HepG2 (cell line): Measurements from ENCODE around the gene NMU. TPM values are rescaled to one million over a fixed set of nuclear protein-coding genes. Genes with fewer than 3 reads are reported as not detected.

ENCODE experiments used
- ATAC-seq: fragments of 200-7000 bp; cut with Tn5 transposase; 3 replicates; pipeline ENCODE4 v1.9.1; 2020; ENCODE audit warnings: mild to moderate bottlenecking, moderate library complexity
- BruUV-seq: library from RNA; stranded (reverse); fragments of 400-500 nt; replicated peaks from 2 replicates; lab custom pipeline; 2021; lab: Mats Ljungman, UMichigan
- CTCF ChIA-PET: fragments of 300-600 bp; formaldehyde crosslinking; extraction: SDS; loops from one replicate; lab custom pipeline; 2021; ENCODE audit warnings: low total read pairs, inconsistent platforms, low intra/inter-chr PET ratio; lab: Yijun Ruan, JAX
- POLR2A ChIA-PET: fragments of 350-600 bp; sonication (Branson Sonifier 250); formaldehyde crosslinking; loops from one replicate; lab custom pipeline; 2020; ENCODE audit warnings: antibody characterized with exemption, inconsistent platforms; lab: Yijun Ruan, JAX
- DNase-seq: peaks from one replicate; pipeline ENCODE4 v3.0.0-alpha.2; 2015; ENCODE audit warnings: low spot score
- FAIRE-seq: peaks from 3 replicates; lab custom pipeline; 2011; peaks lifted over from hg19 to GRCh38; lab: Jason Lieb, UNC
- H2AFZ ChIP-seq: one replicate; pipeline ENCODE4 v1.6.1; 2011; ENCODE audit warnings: low read length, inconsistent platforms
- H3K27ac ChIP-seq: fragments of 300-600 bp; 3 replicates; pipeline ENCODE4 v1.8.0; 2011; ENCODE audit warnings: mixed run types, mild to moderate bottlenecking, mixed read lengths, low read length, inconsistent platforms; ENCODE audit not compliant: insufficient read depth; ENCODE audit errors: extremely low read length
- H3K27me3 ChIP-seq, 2 experiments: fragments of 200-600 bp in 1 of 2; 2 replicates in 1 of 2; 3 replicates in 1 of 2; pipeline versions ENCODE4 v1.6.0 to v1.8.0; 2011; ENCODE audit warnings: low read length in 2 of 2, mild to moderate bottlenecking in 2 of 2, moderate library complexity in 2 of 2, inconsistent platforms in 1 of 2; ENCODE audit not compliant: insufficient read depth in 2 of 2, control insufficient read depth in 1 of 2
- H3K36me3 ChIP-seq, 2 experiments: fragments of 200-600 bp in 1 of 2; replicated peaks in 1 of 2; 2 replicates in 1 of 2; 3 replicates in 1 of 2; pipeline versions ENCODE4 v1.5.1 to v1.8.0; 2011; ENCODE audit warnings: low read length in 2 of 2, inconsistent platforms in 1 of 2; ENCODE audit not compliant: insufficient read depth in 2 of 2, control insufficient read depth in 1 of 2
- H3K4me1 ChIP-seq: 2 replicates; pipeline ENCODE4 v1.5.1; 2012; ENCODE audit warnings: low read length, inconsistent platforms; ENCODE audit not compliant: insufficient read depth
- H3K4me2 ChIP-seq: 2 replicates; pipeline ENCODE4 v1.6.0; 2011; ENCODE audit warnings: low read depth, low read length, inconsistent platforms
- H3K4me3 ChIP-seq, 3 experiments: fragments of 200-600 bp in 1 of 3; sonication (generic), shearing (Covaris generic) in 1 of 3; replicated peaks in 1 of 3; 2 replicates each; pipeline ENCODE4 v1.5.1; 2011 to 2016; ENCODE audit warnings: low read length in 3 of 3, inconsistent platforms in 2 of 3, low read depth in 2 of 3, mild to moderate bottlenecking in 2 of 3, control low read depth in 1 of 3, mixed read lengths in 1 of 3; ENCODE audit not compliant: insufficient read depth in 1 of 3
- H3K79me2 ChIP-seq: one replicate; pipeline ENCODE4 v1.6.1; 2011; ENCODE audit warnings: low read length, inconsistent platforms; ENCODE audit not compliant: insufficient read depth
- H3K9ac ChIP-seq: 2 replicates; pipeline ENCODE4 v1.6.0; 2011; ENCODE audit warnings: mild to moderate bottlenecking, low read depth, low read length, inconsistent platforms; ENCODE audit not compliant: insufficient read depth
- H3K9me3 ChIP-seq: 2 replicates; pipeline ENCODE4 v1.5.1; 2012; ENCODE audit warnings: mild to moderate bottlenecking, low read length
- H4K20me1 ChIP-seq: 2 replicates; pipeline ENCODE4 v1.6.0; 2011; ENCODE audit warnings: inconsistent platforms, mild to moderate bottlenecking, low read length, moderate library complexity; ENCODE audit not compliant: insufficient read depth
- HMGA1 ChIP-seq: sonication (generic); formaldehyde crosslinking; conservative IDR thresholded peaks from 2 replicates; pipeline ENCODE4 v1.4.0; 2020; ENCODE audit warnings: missing genetic modification reagents
- JARID2 ChIP-seq: sonication (generic); formaldehyde crosslinking; IDR thresholded peaks from 2 replicates; pipeline ENCODE4 v1.8.1; 2023; ENCODE audit warnings: missing genetic modification reagents, inconsistent platforms; ENCODE audit not compliant: insufficient replicate concordance
- JUND ChIP-seq: sonication (generic); formaldehyde crosslinking; IDR thresholded peaks from 2 replicates; pipeline ENCODE4 v1.8.0; 2022; ENCODE audit warnings: mild to moderate bottlenecking, missing genetic modification reagents
- MAFK ChIP-seq, 2 experiments: IDR thresholded peaks in 1 of 2; conservative IDR thresholded peaks in 1 of 2; 2 replicates each; pipeline ENCODE4 v1.6.1; 2011; ENCODE audit warnings: improper control_type of control experiment in 2 of 2, low read length in 2 of 2
- NFE2L2 ChIP-seq: fragments of 150-350 bp; IDR thresholded peaks from 2 replicates; pipeline ENCODE4 v1.6.1; 2014; ENCODE audit warnings: low read length
- SMARCC2 ChIP-seq: fragments of 450-650 bp; IDR thresholded peaks from 2 replicates; pipeline ENCODE4 v1.6.1; 2017; ENCODE audit warnings: antibody characterized with exemption, mild to moderate bottlenecking
- SRY ChIP-seq: sonication (generic); formaldehyde crosslinking; IDR thresholded peaks from 2 replicates; pipeline ENCODE4 v1.8.0; 2022; ENCODE audit warnings: mild to moderate bottlenecking, missing genetic modification reagents
- ZBTB7B ChIP-seq: sonication (generic); formaldehyde crosslinking; IDR thresholded peaks from 2 replicates; pipeline ENCODE4 v1.4.0; 2020; ENCODE audit warnings: missing genetic modification reagents
- ZNF274 ChIP-seq: sonication (generic); formaldehyde crosslinking; IDR thresholded peaks from 2 replicates; pipeline ENCODE4 v1.5.1; 2020; ENCODE audit warnings: mild to moderate bottlenecking, missing genetic modification reagents
- ZNF672 ChIP-seq: sonication (generic); formaldehyde crosslinking; IDR thresholded peaks from 2 replicates; pipeline ENCODE4 v1.8.1; 2022; ENCODE audit warnings: missing genetic modification reagents
- ZNF761 ChIP-seq: sonication (generic); formaldehyde crosslinking; conservative IDR thresholded peaks from 2 replicates; pipeline ENCODE4 v1.4.0; 2020; ENCODE audit warnings: mild to moderate bottlenecking, missing genetic modification reagents
- WGBS: methylation state at CpG from one replicate; pipeline ENCODE4 v1.1.6; 2017; ENCODE audit warnings: low lambda C conversion rate; 5-methylcytosine and 5-hydroxymethylcytosine counted together
- in situ Hi-C: cut with HindIII; loops from 2 replicates; pipeline ENCODE4 v1.10.0; 2017; ENCODE audit warnings: low pct_unique_long_range_greater_than_20kb; ENCODE audit not compliant: extremely low pct_ligation_motif_present
- intact Hi-C: fragments of 100-400 bp; cut with micrococcal nuclease; formaldehyde crosslinking; loops from one replicate; pipeline ENCODE4 v1.10.0; 2022; ENCODE audit not compliant: unreplicated experiment
- polyA plus RNA-seq, 8 experiments: library from polyadenylated mRNA; depleted of rRNA in 3 of 8; stranded (reverse) in 7 of 8; unstranded in 1 of 8; fragments of >200 nt; fragmentation: Illumina TruSeq in 4 of 8; extraction: Trizol in 4 of 8; gene quantifications; 2 replicates each; pipeline versions ENCODE4 v1.2.1 to v1.2.3, GENCODE V29; 2011 to 2016; ENCODE audit warnings: low read depth in 4 of 8, missing spikeins in 1 of 8, mixed read lengths in 1 of 8; ENCODE audit not compliant: insufficient read depth in 1 of 8
- total RNA-seq, 5 experiments: library from RNA; depleted of rRNA; stranded (reverse); fragments of >200 nt; fragmentation: Illumina TruSeq; extraction: Trizol; gene quantifications; 2 replicates each; pipeline ENCODE4 v1.2.3, GENCODE V29; 2016; ENCODE audit warnings: low read depth in 1 of 5
- TF ChIP-seq, protein P1 (sequence below): sonication (generic); formaldehyde crosslinking; IDR thresholded peaks from 2 replicates; pipeline ENCODE4 v1.4.0; 2020; ENCODE audit warnings: missing genetic modification reagents
- TF ChIP-seq, protein P2 (sequence below): IDR thresholded peaks from 2 replicates; pipeline ENCODE4 v1.6.1; 2016; ENCODE audit warnings: missing compliant biosample characterization, missing genetic modification reagents, borderline replicate concordance
- TF ChIP-seq, protein P3 (sequence below), 2 experiments: sonication (generic) in 1 of 2; formaldehyde crosslinking in 1 of 2; IDR thresholded peaks; 2 replicates each; pipeline versions ENCODE4 v1.6.1 to v1.9.0; 2014 to 2022; ENCODE audit warnings: antibody characterized with exemption in 1 of 2, borderline replicate concordance in 1 of 2, inconsistent platforms in 1 of 2, low read depth in 1 of 2, missing genetic modification reagents in 1 of 2

The NMU gene
- total and polyA plus RNA-seq, 2 of the 13 experiments (the other 11 are each of a cell fraction or from before 2014, with no cell fraction given): not detected

DNA sequence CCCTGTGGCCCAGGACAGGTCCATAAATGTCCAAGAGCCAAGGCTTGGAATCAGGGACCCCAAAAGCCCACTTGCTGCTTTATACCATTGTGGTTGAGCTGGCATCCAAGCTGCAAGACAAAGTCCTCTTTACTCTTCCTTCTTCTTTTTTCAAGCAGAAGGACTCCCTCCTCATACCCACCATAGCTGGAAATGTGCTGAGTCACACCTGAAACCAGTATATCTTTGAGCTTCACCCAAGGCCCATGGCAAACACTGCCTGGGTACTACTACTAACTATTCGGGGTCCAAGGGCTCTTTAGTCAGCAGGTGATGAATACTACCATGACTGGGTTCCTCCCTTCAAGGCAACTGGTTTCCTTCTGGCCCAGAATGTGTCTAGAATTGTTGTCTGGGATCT lies 37.3 kb upstream of the NMU start:
- no peak for DNase-seq

More for the DNA sequence above, 37.3 kb upstream of the NMU start:
- no peak overlapping the region for H3K27ac ChIP-seq
- H3K4me1 ChIP-seq: no peaks in the 10 kb centered on the region
- POLR2A ChIA-PET: no interaction called here
- H3K4me3 ChIP-seq: no peak overlapping the region
- no peaks in the 10 kb centered on the region for H3K36me3 ChIP-seq
- H3K4me2 ChIP-seq: no peak overlapping the region
- ATAC-seq (no peak), FAIRE-seq (no peak)
- in situ Hi-C loops (no loop called here), intact Hi-C loops (no loop called here)
- no peak overlapping the region for H3K9ac ChIP-seq
- no peaks in the 10 kb centered on the region for H3K79me2 ChIP-seq
- CTCF ChIA-PET: no interaction called here
- 22% methylated on average over 1 of the region's 1 CpG for WGBS
- peaks cover 0 to 2% of the 10 kb centered on the region in 2 experiments; a peak in 2 of 5 replicates for H3K27me3 ChIP-seq
- BruUV-seq: no TSS peak
- TF ChIP-seq MAFK (conservative IDR thresholded peaks at IDR 0.05 in 1 of 2, IDR thresholded peaks at IDR 0.05 in 1 of 2; ENCODE audit: low read length in 2 of 2) (peak; percentile 17 to 28; a peak in 1 of 4 replicates), JUND (no peak), ZBTB7B (CRISPR knock-in tag) (no peak), NFE2L2 (peak; percentile 81), JARID2 (CRISPR knock-in tag) (no peak), ZNF761 (no peak), ZNF672 (CRISPR knock-in tag) (no peak), SMARCC2 (no peak), ZNF274 (CRISPR knock-in tag) (no peak), HMGA1 (CRISPR knock-in tag) (no peak), SRY (CRISPR knock-in tag) (no peak)
- TF ChIP-seq, protein P1, sequence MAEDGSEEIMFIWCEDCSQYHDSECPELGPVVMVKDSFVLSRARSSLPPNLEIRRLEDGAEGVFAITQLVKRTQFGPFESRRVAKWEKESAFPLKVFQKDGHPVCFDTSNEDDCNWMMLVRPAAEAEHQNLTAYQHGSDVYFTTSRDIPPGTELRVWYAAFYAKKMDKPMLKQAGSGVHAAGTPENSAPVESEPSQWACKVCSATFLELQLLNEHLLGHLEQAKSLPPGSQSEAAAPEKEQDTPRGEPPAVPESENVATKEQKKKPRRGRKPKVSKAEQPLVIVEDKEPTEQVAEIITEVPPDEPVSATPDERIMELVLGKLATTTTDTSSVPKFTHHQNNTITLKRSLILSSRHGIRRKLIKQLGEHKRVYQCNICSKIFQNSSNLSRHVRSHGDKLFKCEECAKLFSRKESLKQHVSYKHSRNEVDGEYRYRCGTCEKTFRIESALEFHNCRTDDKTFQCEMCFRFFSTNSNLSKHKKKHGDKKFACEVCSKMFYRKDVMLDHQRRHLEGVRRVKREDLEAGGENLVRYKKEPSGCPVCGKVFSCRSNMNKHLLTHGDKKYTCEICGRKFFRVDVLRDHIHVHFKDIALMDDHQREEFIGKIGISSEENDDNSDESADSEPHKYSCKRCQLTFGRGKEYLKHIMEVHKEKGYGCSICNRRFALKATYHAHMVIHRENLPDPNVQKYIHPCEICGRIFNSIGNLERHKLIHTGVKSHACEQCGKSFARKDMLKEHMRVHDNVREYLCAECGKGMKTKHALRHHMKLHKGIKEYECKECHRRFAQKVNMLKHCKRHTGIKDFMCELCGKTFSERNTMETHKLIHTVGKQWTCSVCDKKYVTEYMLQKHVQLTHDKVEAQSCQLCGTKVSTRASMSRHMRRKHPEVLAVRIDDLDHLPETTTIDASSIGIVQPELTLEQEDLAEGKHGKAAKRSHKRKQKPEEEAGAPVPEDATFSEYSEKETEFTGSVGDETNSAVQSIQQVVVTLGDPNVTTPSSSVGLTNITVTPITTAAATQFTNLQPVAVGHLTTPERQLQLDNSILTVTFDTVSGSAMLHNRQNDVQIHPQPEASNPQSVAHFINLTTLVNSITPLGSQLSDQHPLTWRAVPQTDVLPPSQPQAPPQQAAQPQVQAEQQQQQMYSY (CRISPR knock-in tag): no peak
- TF ChIP-seq, protein P2, sequence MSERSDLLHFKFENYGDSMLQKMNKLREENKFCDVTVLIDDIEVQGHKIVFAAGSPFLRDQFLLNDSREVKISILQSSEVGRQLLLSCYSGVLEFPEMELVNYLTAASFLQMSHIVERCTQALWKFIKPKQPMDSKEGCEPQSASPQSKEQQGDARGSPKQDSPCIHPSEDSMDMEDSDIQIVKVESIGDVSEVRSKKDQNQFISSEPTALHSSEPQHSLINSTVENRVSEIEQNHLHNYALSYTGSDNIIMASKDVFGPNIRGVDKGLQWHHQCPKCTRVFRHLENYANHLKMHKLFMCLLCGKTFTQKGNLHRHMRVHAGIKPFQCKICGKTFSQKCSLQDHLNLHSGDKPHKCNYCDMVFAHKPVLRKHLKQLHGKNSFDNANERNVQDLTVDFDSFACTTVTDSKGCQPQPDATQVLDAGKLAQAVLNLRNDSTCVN (CRISPR knock-in tag): no peak
- TF ChIP-seq, protein P3, sequence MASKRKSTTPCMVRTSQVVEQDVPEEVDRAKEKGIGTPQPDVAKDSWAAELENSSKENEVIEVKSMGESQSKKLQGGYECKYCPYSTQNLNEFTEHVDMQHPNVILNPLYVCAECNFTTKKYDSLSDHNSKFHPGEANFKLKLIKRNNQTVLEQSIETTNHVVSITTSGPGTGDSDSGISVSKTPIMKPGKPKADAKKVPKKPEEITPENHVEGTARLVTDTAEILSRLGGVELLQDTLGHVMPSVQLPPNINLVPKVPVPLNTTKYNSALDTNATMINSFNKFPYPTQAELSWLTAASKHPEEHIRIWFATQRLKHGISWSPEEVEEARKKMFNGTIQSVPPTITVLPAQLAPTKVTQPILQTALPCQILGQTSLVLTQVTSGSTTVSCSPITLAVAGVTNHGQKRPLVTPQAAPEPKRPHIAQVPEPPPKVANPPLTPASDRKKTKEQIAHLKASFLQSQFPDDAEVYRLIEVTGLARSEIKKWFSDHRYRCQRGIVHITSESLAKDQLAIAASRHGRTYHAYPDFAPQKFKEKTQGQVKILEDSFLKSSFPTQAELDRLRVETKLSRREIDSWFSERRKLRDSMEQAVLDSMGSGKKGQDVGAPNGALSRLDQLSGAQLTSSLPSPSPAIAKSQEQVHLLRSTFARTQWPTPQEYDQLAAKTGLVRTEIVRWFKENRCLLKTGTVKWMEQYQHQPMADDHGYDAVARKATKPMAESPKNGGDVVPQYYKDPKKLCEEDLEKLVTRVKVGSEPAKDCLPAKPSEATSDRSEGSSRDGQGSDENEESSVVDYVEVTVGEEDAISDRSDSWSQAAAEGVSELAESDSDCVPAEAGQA (IDR thresholded peaks at IDR 0.05; ENCODE audit: low read depth): no peak
- TF ChIP-seq, protein P3 (CRISPR knock-in tag; IDR thresholded peaks at IDR 0.05; ENCODE audit: borderline replicate concordance): no peak
- H4K20me1 ChIP-seq: no peaks in the 10 kb centered on the region
- no peaks in the 10 kb centered on the region for H3K9me3 ChIP-seq
- no peak overlapping the region for H2AFZ ChIP-seq
